Brain microvascular endothelial cell (primary cell): ENCODE data around the gene SPHK2.

Experiments
- DNase-seq: peaks from one replicate; pipeline ENCODE4 v3.0.0-alpha.2; 2020
- H3K27ac ChIP-seq: fragments of 250-450 bp; sonication (Bioruptor Pico); 2 replicates; pipeline ENCODE4 v1.5.1; 2020; ENCODE audit warnings: mild to moderate bottlenecking, moderate library complexity
- H3K27me3 ChIP-seq: fragments of 250-450 bp; sonication (Bioruptor Pico); replicated peaks from 2 replicates; pipeline ENCODE4 v1.5.1; 2020; ENCODE audit warnings: mild to moderate bottlenecking
- H3K36me3 ChIP-seq: fragments of 250-450 bp; sonication (Bioruptor Pico); replicated peaks from 2 replicates; pipeline ENCODE4 v1.5.1; 2020; ENCODE audit warnings: mild to moderate bottlenecking
- H3K4me3 ChIP-seq: 2 replicates; pipeline ENCODE4 v1.5.1; 2011; ENCODE audit warnings: low read depth, mild to moderate bottlenecking, control low read depth, low read length, moderate library complexity
- in situ Hi-C: cut with HindIII; loops from 2 replicates; pipeline ENCODE4 v1.10.0; 2017; ENCODE audit warnings: low sequenced_read_pairs, low pct_ligation_motif_present
- TF ChIP-seq, protein P1 (sequence below): IDR thresholded peaks from 2 replicates; pipeline ENCODE4 v1.5.1; 2011; ENCODE audit warnings: low read depth, mild to moderate bottlenecking, moderate library complexity, low read length, control low read depth, inconsistent platforms; ENCODE audit errors: missing control alignments

SPHK2 gene

DNA sequence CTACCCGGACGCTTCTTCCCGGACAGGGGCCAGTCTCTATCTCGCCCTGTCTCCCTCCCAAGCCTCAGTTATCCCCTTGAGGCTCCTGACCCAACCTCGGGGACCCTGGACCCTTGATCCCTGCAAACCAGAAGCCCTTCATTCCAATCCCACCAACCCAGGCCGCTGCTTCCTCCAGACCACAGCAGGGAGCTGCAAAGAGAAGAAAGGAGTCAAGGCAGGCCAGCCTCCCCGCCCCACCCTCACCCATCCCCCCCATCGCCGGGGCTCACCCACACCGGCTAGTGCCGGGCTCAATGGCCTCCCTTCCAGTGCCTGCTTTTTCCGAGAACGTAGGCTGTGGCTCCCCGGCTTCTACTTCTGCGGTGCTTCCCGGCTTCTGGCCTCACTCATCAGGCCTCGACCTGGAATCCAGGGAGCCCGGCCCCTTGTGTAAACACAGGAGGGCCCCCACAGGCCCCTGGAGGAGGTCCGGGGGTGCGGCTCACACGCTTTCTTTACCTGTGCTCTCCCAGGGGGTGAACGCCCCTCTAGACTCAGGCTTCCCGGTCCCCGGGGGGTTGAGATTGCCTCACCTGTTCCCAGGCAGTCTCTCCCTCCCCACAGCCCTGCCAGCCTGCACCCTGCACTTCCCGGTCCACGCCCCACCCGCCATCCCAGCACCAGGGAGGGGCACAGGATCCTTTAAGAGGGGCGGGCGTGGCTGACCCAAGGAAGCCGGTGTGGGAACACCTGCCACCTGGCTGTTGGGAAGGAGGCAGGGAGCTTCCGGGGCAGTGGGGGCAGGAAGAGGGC is 4.7 kb upstream of the SPHK2 start, which contains the start of gene FAM83E:
FAM83E (minus strand) TSS at position 641 of the 795 bp plus-strand sequence. CDS start 1,704 bp downstream, outside the sequence.
- TF ChIP-seq, protein P1, sequence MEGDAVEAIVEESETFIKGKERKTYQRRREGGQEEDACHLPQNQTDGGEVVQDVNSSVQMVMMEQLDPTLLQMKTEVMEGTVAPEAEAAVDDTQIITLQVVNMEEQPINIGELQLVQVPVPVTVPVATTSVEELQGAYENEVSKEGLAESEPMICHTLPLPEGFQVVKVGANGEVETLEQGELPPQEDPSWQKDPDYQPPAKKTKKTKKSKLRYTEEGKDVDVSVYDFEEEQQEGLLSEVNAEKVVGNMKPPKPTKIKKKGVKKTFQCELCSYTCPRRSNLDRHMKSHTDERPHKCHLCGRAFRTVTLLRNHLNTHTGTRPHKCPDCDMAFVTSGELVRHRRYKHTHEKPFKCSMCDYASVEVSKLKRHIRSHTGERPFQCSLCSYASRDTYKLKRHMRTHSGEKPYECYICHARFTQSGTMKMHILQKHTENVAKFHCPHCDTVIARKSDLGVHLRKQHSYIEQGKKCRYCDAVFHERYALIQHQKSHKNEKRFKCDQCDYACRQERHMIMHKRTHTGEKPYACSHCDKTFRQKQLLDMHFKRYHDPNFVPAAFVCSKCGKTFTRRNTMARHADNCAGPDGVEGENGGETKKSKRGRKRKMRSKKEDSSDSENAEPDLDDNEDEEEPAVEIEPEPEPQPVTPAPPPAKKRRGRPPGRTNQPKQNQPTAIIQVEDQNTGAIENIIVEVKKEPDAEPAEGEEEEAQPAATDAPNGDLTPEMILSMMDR, result no peak
- Histone ChIP-seq H3K27ac (no peak within 1 kb of the TSS), H3K4me3 (no peak within 1 kb of the TSS), H3K36me3 (peaks cover 32% of the 10 kb centered on the region), H3K27me3 (no peaks in the 10 kb centered on the region)
- in situ Hi-C loops, result no loop called here
- no peak for DNase-seq

GRCh38 chr19:48615231-48616040 is 3.9 kb upstream of the SPHK2 start:
- peaks cover 32% of the 10 kb centered on the region for H3K36me3 ChIP-seq
- DNase-seq, result no peak
- no peaks in the 10 kb centered on the region for H3K27me3 ChIP-seq
- in situ Hi-C loops, result no loop called here
- H3K27ac ChIP-seq, result no peak overlapping the region
- no peak overlapping the region for H3K4me3 ChIP-seq
- TF ChIP-seq, protein P1, result no peak

DNA sequence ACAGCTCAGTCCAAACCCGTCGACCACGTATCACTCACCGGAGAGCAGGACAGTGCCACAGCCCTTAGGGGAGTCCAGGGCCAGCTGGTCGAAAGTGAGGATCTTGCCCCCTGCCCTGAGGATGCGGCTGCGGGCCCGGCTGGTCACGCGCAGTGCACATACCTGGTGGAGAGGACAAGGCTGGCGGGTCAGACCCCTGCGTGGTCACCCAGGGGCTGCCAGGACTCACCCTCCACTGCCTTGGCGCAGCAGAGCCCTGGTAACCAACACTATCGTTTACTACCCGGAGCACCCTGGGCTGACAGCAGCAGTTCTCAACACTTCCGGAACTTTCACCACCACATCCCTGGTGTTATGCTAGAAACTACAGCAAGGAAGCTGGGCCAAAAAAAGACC is 3.3 kb upstream of the SPHK2 start:
- DNase-seq, result no peak
- TF ChIP-seq, protein P1, result no peak
- in situ Hi-C loops, result no loop called here
- Histone ChIP-seq H3K27me3 (no peaks in the 10 kb centered on the region), H3K4me3 (no peak overlapping the region), H3K27ac (no peak overlapping the region), H3K36me3 (peaks cover 32% of the 10 kb centered on the region)

- no peak overlapping the region for H3K27ac ChIP-seq
- in situ Hi-C loops, result no loop called here
- TF ChIP-seq, protein P1, result no peak
- H3K36me3 ChIP-seq, result peaks cover 32% of the 10 kb centered on the region
- peak overlapping the region; percentile 98 for H3K4me3 ChIP-seq
- no peak for DNase-seq
- no peaks in the 10 kb centered on the region for H3K27me3 ChIP-seq
Measured at GRCh38 chr19:48616491-48617056, 2.7 kb upstream of the SPHK2 start.

DNA sequence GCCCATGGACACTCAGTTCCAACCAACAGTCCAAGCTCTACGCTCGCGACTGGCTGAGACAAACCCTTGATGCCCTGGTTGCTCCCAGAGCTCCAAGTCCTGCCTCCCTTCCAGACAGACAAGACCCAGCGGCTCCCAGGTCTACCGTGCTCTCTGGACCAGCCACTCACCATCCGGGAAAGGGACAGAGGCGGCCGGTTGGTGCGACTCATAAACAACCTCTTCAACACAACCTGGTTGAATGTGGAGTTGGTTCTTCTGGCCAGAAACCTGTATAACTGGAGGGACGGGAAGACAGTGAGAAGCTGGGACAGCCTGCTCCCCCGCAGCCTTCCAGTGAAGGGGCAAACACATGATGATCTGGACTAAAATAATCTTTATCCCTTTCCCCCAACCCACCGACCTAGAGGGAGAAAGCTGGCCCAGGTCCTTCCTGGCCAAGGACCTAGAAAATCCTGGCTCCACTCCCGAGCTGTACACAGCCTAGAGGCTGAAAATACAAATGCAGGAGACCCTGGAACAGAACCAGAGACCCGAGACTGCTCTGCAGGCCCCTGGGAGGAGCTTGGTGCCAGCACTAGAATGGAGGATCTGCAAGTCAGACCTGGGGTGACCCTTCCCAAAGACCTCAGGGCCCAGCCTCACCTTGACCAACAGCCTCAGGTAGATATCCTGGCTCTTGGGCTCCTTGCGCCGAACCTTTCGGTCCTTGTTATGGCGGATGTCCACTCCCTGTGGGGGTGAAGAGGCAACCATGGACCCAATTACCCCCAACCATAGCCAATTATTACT is 2.0 kb upstream of the SPHK2 start:
- no peak for DNase-seq
- H3K4me3 ChIP-seq, result peak overlapping the region; percentile 98
- in situ Hi-C loops, result no loop called here
- H3K36me3 ChIP-seq, result peaks cover 32% of the 10 kb centered on the region
- H3K27ac ChIP-seq, result peak overlapping the region; percentile 72
- TF ChIP-seq, protein P1, result no peak
- H3K27me3 ChIP-seq, result no peaks in the 10 kb centered on the region
